ENCODE results near the gene PRKG1.
A peak's percentile ranks its signal among the peaks of the same experiment; 100 is the strongest.
"Not testable (repeated sequence)": the region's sequence is repeated elsewhere in the genome, so short reads cannot be mapped to it uniquely, and the experiment has no call there.

The PRKG1 gene

DNA sequence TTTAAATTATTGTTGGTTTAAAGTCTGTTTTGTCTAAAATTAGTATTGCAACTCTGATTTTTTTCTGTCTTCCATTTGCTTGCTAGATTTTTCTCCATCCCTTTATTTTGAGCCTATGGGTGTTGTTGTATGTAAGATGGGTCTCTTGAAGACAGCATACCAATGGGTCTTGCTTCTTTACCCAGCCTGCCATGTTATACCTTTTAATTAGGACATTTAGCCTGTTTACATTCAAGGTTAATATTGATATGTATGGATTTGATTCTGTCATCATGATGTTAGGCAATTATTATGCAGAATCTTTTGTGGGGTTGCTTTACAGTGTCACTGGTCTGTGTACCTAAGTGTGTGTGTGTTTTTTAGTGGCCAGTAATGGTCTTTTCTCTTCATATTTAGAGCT lies 906.5 kb downstream of the PRKG1 start:
- no peak for DNase-seq

DNA sequence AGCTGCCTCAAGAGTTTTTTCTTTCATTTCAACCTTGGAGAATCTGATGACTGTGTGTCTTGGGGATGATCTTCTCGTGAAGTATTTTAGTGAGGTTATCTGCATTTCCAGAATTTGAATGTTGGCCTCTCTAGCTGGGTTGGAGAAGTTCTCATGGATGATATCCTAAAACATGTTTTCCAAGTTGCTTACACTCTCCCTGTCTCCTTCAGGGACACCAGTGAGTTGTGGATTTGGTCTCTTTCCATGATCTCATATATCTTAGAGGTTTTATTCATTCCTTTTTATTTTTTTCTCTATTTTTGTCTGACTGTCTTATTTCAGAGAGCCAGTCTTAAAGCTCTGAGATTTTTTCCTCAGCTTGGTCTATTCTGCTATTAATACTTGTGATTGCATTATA lies 907.4 kb downstream of the PRKG1 start:
- no peak for DNase-seq

DNA sequence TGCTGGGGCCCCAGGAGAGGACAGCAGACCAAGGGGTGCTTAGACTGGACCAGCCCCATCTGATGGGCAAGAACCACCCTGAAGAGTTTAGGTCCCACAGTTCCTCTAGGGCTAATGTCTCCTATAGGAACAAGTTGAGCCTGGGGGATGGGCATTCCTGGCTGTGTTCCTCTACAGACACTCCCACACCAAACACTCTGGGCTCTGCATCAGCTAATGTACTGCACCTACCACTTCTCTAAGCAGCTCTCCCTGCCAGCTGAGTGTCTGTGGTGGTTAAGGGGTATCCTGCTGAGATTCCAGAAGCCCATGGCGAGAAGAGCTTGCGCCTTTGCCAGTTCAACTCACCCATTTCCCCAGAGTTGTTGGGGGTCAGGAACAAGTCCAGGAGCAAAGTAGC lies 909.2 kb downstream of the PRKG1 start:
- no peak for DNase-seq

DNA sequence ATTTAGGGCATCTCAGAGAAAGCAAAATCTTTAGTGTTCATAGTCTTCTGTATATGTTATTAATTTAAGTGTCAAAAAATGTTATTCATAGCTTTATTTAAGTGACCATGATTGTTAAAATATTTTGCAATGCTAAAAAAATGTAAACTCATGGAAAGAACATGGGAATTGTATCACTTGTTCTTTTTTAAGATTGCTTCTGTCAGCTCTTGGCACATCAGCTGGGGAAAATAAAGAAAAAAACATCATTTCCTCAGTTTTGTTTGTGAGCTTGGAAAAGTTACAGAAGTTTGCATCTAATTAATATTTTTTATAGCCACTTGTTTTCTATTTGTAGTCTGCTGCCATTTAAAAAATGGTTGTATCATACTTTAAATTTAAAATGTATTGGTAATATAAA lies 911.0 kb downstream of the PRKG1 start:
- DNase-seq: no peak

DNA sequence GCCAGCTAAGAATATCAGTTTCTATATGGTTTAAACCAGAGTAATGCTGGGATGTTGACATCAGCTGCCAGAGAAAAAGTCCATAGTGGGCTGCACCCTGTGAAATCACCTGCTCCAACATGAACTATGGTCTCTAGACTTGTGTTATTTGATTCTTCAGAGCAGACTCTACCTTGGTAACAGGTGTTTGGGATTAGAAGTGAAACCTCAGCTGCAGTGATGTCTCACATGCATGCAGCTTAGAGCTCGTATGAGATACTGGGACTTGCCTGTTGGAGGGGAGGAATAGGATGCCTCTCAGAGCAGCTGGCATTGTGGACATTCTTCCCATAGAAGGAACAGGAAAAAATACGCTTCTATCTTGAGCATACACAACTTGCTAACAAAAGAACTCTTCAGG lies 912.2 kb downstream of the PRKG1 start:
- DNase-seq: no peak

DNA sequence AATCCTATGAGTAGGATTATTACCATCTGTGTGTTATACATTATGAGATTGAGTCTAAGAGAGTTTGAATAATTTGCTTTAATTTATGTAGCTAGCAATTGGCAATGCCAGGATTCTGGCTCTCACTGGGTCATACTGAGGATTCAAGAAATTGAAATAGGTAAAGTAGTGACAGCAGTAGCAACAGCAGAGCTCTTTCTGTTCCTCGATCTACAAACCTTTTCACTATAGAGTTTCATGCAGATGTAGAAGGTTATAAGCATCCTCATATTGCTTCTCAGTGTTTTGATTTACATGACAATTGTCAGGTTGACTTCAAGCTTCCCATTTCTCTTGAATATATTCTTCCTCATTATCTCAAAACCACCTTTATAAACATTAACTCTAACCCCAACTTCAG lies 919.2 kb downstream of the PRKG1 start:
- no peak for DNase-seq

DNA sequence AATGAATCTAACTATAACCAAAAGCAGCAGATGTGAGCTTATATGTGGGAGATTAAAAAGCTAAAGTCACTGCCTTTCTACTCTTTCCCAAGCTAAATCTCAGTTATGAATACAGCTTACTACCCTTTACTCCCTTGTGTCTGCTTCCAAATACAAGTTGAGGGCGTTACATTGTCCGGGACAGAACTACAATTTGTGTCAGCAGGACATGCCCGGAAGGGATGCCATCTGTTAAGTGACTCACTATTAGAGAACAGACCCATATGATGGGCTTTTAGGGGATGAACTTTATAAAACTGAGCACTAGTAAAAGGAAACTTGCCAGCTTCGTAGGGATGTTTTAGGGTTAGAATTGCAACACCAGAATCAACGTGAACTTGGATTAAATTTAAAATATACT lies 924.8 kb downstream of the PRKG1 start:
- DNase-seq: no peak

DNA sequence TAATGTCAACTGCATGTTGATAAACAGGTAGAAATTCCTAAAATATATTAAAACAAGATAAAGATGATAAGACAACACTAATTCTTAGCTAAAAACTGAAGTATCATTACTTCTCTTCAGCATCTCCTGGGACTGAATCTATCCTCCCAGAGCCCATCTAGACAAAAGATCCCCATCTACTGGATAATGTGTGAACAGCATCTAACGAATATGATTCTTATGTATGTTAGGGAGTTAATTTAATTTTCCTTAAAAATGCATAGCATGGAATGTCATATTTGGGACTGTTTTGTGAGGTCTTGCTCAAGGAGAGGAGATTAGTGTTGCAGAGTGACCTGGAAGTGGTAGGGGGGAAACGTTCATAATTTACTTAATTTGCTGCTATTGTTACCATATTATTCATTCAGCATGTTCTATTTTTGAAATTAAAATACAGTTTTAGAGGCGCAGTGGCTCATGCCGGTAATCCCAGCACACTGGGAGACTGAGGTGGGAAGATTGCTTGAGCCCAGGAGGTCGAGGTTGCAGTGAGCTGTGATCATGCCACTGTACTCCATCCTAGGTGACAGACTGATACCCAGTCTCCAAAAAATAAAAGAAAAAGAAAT lies 930.2 kb downstream of the PRKG1 start:
- DNase-seq: peak; percentile 24

DNA sequence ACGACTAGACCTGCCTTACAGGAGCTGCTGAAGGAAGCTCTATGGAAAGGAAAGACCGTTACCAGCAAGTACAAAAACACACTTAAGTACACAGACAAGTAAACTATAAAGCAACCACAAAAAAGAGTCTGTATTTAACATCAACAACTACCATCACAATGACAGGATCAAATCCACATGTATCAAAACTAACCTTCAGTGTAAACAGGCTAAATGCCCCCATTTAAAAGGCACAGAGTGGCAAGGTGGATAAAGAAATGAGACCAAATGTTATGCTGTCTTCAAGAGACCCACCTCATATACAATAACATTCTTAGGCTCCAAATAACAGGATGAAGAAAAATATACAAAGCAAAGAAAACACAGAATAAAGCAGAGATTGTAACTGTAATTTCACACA lies 932.8 kb downstream of the PRKG1 start:
- no peak for DNase-seq

DNA sequence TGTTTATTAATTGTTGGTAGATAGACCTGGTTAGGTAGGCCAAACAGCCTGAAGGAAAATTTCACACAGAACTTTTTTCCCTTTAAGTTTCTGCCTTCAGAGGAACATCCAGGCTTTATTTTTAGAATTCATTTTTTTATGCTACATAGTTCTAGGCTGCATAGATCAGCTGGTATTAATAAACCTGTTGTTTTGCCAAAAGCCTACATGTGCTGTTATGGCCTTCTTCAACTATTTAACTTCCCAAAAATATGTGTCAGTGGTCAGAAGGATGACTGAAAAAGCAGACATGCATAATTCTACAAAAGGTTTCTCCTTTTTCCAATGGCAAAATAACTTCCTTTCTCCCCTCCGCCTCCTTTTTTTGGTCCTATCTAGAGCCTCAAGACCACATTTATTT lies 936.8 kb downstream of the PRKG1 start:
- no peak for DNase-seq

DNA sequence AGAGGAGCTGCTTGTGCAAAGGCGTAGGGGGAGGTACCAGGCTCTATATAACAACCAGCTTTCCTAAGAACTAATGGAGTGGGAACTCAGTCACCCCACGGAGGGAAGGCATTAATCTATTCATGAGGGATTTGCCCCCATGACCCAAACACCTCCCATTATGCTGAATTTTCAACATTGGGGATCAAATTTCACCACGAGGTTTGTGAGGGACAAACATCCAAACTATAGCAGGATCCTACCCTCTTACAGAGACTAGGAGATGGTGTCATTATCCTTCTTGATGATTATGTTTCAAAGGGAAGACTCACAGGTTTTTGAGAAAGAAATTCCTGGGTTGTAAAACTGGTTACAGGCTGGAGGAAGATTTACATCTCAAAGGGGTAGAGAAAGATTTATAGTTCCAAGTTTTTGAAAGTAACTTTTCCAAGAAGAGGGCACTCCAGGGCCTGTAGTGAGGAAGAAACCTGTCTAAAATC lies 944.8 kb downstream of the PRKG1 start:
- DNase-seq: no peak

DNA sequence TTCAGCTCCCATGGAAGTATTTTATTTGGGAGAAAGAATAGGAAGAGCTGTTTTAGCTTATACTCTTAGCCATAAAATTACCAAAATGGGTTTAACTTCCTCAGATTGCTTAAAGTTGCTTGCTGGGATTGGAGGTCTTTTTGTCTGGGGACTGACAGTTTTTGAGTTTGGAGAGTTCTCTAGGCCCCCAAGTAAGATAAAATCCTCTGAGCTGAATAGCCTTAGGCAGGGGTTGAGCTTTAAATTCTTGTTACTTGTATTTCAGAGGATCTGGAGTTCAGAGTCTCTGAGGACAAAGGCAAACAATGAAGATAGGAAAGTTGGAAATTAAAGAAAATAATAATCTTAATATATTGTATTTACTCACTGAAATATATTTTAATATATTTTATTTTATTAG lies 945.4 kb downstream of the PRKG1 start:
- no peak for DNase-seq

DNA sequence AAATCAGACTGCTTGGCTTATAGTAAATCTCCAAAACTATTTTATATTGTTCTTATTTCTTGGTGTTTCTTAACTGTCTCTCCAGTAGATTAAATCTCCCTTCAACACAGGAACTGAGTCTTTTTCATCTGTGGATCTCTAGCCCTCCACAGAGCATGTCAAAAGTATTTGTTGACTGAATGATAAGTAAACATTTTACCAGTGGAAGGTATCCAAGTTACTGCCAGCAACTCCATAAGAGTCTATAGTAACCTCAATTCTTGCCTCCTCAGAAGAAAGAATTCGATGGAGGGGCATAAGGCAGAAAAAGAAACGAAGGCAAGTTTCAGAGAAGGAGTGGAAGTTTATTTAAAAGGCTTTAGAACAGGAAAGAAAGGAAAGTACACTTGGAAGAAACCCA lies 945.9 kb downstream of the PRKG1 start:
- DNase-seq: no peak

DNA sequence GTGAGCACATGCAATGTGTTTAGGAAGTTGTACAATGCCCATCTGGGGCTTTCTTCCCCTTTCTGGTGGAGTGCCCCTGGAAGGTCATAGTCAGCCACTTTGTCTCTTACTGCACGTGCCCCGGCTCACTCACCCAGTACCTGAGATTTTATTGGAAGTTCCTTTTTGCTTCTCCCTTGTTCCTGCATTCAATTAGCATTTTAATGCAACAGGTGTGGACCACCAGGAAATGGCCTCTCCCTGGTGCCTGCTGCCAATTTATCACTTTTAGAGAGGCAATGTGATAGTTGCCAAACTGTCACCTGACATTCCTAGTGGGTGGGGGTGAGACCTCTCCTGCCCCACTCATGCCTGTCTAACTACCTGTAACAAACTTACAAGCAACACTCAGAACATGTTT lies 946.4 kb downstream of the PRKG1 start:
- DNase-seq: no peak

DNA sequence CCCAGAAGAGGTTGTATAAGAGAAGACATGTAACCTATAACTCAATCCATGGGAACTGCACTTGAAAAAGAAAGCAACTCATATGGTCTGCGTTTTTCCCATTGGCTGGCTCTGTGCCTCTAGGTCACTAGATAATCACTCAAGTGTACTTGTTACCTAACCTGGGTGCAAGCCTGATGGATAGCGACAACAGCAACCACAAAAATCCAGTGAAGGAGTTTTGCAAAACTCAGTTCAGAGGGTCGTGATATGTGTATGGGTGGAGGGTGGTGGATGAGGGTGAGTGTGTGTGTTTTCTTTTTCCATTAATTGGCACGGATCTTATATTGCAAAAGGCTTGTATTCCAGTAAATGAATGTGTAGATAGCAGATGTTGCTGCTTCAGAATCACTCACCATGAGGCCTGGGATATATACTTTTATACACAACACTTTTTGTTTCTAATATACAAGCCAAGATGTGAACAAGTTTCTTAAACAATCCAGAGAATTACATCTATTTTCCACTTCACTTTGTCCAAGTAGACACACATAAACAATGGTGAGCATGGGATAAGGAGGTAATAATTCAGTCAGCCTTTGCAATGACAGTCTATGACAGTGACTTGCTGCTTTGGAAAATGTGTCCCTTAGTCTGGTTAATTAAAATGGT lies 952.9 kb downstream of the PRKG1 start:
- DNase-seq: no peak

DNA sequence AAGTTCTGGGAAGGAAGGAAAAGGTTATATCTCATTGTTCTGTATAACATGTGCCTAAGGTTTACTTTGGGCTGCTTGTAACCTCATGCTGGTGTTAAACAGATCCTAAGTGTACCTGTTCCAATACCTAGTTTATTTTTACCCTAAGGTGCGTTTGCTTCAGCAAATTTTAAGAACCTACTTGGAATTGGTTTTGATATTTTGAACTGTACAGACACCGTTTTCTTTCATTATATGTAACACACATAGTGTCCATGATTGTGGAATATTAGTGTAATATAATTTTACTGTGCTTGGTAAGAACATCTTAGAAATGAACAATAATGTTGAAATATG lies 954.2 kb downstream of the PRKG1 start:
- DNase-seq: no peak

DNA sequence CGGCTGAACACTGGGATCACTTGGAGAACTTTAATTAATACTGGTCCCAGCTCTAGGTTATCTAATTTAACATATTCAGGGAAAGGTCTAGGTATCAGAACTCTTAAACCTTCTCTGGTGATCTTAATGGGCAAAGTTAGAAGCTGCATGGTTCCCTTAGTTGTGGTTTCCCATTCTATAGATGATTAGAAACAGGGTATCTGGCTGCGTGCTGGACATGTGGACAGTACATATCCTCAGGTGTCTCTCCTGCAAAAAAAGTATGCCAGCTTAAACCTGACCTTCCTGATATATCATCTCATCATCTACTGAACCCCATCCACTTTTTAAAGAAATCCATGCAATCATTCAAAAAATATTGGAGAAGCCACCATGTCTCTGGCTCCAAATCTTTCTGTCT lies 955.3 kb downstream of the PRKG1 start:
- no peak for DNase-seq

DNA sequence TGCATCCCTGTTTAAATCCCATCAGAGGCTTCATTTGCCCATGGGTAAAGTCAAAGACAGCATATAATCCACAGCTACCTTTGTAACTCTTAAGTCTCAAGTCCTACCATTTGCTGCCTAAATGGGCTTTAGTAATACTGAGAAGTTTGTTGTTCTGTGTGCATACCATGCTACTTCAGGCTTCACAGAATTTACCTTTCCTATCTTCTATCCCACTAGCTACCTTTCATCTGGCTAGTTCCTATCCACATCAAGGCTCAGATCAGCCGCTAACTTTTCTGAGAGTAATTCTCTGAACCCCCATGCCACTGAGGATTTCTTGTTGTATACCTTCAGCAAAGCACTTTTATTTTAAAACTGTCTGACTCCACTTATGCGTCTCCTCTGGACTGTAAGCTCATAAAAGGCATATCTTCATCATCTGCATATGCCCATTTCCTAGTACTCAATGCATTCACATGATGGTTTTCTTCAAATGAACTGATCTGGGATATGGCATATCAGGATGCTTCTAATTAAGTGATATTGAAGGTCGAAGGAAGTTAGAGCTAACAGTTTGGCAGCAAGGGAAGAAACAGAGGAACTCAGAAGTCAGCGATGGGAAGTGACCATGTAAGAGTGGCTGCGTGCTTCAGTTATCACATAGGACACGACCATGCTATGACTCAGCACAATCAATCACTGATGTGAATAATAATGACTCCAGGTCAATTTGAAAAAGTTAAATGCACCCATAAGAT lies 955.9 kb downstream of the PRKG1 start:
- no peak for DNase-seq

DNA sequence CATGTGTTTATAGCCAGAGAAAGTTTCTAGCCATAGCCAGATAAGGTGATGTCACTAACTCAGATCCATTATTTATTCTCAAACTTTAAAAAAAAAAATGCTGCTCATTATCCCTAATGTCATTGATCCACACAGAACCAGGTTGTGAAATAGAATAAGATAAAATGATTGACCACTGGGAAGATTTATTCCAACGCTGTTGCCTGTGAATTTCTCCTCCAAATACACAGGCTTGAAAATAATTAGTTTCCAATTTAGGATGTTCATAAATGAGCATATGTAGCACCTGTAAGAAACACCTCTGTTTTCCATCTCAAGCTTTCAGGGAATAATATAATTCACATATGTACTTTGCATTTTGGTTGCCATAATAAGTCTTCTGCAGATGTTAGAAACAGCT lies 956.7 kb downstream of the PRKG1 start:
- DNase-seq: no peak

DNA sequence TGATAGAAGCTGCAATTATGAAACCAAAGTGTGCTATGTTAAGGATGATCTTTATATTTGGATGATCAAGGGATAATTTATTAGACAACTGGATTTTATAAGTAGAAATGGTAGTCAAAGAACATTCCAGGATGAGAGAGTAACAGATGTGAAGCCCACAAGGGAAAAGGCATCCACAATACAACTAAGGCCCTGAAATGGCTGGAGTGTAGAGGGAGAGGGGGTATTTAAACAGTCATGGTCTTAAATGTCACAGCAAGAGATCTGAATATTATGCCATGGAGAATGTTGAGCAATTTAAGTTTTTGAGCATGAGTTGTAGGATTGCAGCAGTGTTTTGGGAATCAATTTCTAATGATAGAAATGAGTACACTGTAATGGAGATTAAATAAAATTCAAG lies 957.5 kb downstream of the PRKG1 start:
- DNase-seq: no peak

DNA sequence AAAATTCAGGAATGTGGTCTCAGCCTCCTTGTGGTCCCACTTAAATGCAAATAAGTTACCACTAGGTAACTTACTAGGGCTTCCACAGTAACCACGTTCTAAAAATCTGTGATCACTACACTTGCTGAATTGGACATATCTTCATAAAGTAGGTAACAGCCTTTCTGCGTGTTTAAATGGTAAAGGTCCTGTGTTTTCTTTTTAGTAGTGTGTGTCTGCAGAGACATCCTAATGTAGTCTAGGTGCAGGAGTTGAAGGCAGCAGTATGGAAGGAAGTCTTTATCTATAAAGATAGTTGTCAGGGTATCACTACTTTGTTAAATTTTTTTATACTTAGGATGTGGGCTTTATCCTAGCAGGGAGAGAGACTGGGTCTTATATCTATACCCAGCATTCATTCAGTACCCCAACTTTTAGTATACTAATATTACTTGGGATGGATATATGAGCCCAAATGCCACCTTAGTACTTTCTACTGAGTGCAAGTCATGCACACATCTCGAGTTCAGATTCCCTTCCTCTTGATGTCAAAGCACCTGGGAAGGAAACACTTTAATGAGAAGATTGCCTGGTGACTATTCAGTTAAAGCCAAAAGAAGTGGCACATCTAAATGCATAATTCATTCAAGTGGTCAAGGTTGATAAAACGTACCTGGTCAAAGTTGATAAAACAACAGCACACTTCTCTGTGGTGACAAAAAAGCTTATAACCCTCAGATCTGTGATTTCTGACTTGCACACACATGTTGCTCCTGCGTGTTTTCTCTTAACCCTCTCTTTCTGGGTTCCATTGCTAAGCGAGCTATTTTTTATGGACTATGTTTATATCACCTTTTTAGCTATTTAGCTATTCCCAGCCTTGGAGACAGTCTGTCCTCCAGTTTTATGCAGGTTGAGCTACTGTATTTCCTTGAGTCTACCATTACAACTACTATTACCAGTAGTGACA lies 958.7 kb downstream of the PRKG1 start:
- no peak for DNase-seq

DNA sequence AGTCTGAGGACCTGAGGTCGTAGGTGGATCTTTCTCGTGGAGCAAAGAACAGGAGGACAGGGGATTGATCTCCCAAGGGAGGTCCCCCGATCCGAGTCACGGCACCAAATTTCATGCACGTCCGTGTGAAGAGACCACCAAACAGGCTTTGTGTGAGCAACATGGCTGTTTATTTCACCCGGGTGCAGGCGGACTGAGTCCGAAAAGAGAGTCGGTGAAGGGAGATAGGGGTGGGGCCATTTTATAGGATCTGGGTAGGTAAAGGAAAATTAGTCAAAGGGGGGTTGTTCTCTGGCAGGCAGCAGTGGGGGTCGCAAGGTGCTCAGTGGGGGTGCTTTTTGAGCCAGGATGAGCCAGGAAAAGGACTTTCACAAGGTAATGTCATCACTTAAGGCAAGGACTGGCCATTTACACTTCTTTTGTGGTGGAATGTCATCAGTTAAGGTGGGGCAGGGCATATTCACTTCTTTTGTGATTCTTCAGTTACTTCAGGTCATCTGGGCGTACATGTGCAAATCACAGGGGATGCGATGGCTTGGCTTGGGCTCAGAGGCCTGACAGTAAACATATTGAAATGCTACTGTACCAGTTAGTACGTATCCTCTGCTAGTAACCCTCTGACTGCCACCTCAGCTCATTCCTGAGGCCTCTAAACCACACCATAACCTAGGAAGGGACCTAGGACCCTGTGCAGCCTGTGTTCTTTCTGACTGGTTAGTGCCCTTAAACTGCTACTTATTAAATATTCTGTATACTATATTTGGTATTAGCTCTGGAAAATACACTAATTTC lies 964.9 kb downstream of the PRKG1 start:
- DNase-seq: not testable (repeated sequence)

DNA sequence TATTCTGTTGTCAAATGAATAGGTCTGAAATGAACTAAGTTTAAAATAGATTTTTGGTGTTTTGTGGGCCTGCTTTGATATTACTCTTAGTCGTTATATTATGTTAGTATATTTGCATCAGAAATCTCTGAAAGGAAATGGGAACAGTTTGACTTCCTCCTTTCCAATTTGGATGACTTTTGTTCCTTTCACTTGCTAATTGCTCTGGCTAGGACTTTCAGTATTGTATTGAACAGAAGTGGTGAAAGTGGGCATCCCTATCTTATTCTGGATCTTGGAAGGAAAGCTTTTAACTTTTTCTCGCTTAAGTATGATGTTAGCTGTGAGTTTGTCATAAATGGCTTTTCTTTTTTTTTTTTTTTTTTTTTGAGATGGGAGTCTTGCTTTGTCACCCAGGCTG lies 966.2 kb downstream of the PRKG1 start:
- DNase-seq: no peak

Measured in activated CD4-positive, alpha-beta T cell treated with anti-CD3 and anti-CD28 coated beads, Interleukin-10, Interleukin-2, amounts not matched to agents 100 ng/mL and 50 ng/mL, durations not matched to agents 16 hours and 8 hours (primary cell).